ENCODE data around the gene RBM10.

RBM10 gene

GRCh38 chrX:47200385-47201150 lies 55.5 kb downstream of the RBM10 start:
- 95% methylated on average over 9 of the region's 9 CpGs for WGBS
- no peak overlapping the region for H3K9ac ChIP-seq (ENCODE audit: low read depth, low read length)
- H3K4me1 ChIP-seq (ENCODE audit: insufficient read depth, low read length): peaks cover 20% of the 10 kb centered on the region; the same call in 1 of the 2 replicates
- H3K27ac ChIP-seq (ENCODE audit: low read depth, low read length): no peak overlapping the region
- H3K27me3 ChIP-seq (ENCODE audit: insufficient read depth, low read length): no peaks in the 10 kb centered on the region
- H3K9me3 ChIP-seq (ENCODE audit: insufficient read depth, low read depth, low read length): no peaks in the 10 kb centered on the region
- peaks cover 95% of the 10 kb centered on the region for H3K36me3 ChIP-seq (ENCODE audit: insufficient read depth, low read length)
- no peak overlapping the region for H3K4me3 ChIP-seq (ENCODE audit: low read length)

GRCh38 chrX:47201345-47201944 lies 56.4 kb downstream of the RBM10 start:
- Histone ChIP-seq H3K36me3 (ENCODE audit: insufficient read depth, low read length) (peaks cover 96% of the 10 kb centered on the region), H3K27me3 (ENCODE audit: insufficient read depth, low read length) (no peaks in the 10 kb centered on the region), H3K9me3 (ENCODE audit: insufficient read depth, low read depth, low read length) (no peaks in the 10 kb centered on the region), H3K9ac (ENCODE audit: low read depth, low read length) (no peak overlapping the region), H3K4me3 (ENCODE audit: low read length) (no peak overlapping the region), H3K4me1 (ENCODE audit: insufficient read depth, low read length) (peaks cover 12% of the 10 kb centered on the region; the same call in 1 of the 2 replicates), H3K27ac (ENCODE audit: low read depth, low read length) (no peak overlapping the region)
- WGBS: 94% methylated on average over 8 of the region's 9 CpGs

GRCh38 chrX:47202316-47202715 lies 57.3 kb downstream of the RBM10 start:
- Histone ChIP-seq H3K9ac (ENCODE audit: low read depth, low read length) (no peak overlapping the region), H3K4me3 (ENCODE audit: low read length) (no peak overlapping the region), H3K4me1 (ENCODE audit: insufficient read depth, low read length) (peaks cover 9% of the 10 kb centered on the region; the same call in 1 of the 2 replicates), H3K9me3 (ENCODE audit: insufficient read depth, low read depth, low read length) (no peaks in the 10 kb centered on the region), H3K36me3 (ENCODE audit: insufficient read depth, low read length) (peaks cover 96% of the 10 kb centered on the region), H3K27ac (ENCODE audit: low read depth, low read length) (no peak overlapping the region), H3K27me3 (ENCODE audit: insufficient read depth, low read length) (no peaks in the 10 kb centered on the region)
- WGBS: 96% methylated on average over 11 of the region's 11 CpGs

GRCh38 chrX:47202877-47203276 lies 57.9 kb downstream of the RBM10 start:
- WGBS: 93% methylated on average over 4 of the region's 4 CpGs
- Histone ChIP-seq H3K9me3 (ENCODE audit: insufficient read depth, low read depth, low read length) (no peaks in the 10 kb centered on the region), H3K36me3 (ENCODE audit: insufficient read depth, low read length) (peaks cover 96% of the 10 kb centered on the region), H3K27me3 (ENCODE audit: insufficient read depth, low read length) (no peaks in the 10 kb centered on the region), H3K9ac (ENCODE audit: low read depth, low read length) (no peak overlapping the region), H3K4me3 (ENCODE audit: low read length) (no peak overlapping the region), H3K27ac (ENCODE audit: low read depth, low read length) (no peak overlapping the region), H3K4me1 (ENCODE audit: insufficient read depth, low read length) (peaks cover 3% of the 10 kb centered on the region; the same call in 1 of the 2 replicates)

GRCh38 chrX:47204970-47205369 lies 59.9 kb downstream of the RBM10 start:
- no peaks in the 10 kb centered on the region for H3K27me3 ChIP-seq (ENCODE audit: insufficient read depth, low read length)
- no peak overlapping the region for H3K9ac ChIP-seq (ENCODE audit: low read depth, low read length)
- H3K27ac ChIP-seq (ENCODE audit: low read depth, low read length): no peak overlapping the region
- WGBS: 89% methylated on average over 5 of the region's 5 CpGs
- no peaks in the 10 kb centered on the region for H3K9me3 ChIP-seq (ENCODE audit: insufficient read depth, low read depth, low read length)
- no peak overlapping the region for H3K4me3 ChIP-seq (ENCODE audit: low read length)
- no peaks in the 10 kb centered on the region for H3K4me1 ChIP-seq (ENCODE audit: insufficient read depth, low read length)
- H3K36me3 ChIP-seq (ENCODE audit: insufficient read depth, low read length): peaks cover 97% of the 10 kb centered on the region

- no peak overlapping the region for H3K9ac ChIP-seq (ENCODE audit: low read depth, low read length)
- no peak overlapping the region for H3K4me3 ChIP-seq (ENCODE audit: low read length)
- WGBS: 96% methylated on average over 2 of the region's 3 CpGs
- no peaks in the 10 kb centered on the region for H3K4me1 ChIP-seq (ENCODE audit: insufficient read depth, low read length)
- H3K27ac ChIP-seq (ENCODE audit: low read depth, low read length): no peak overlapping the region
- no peaks in the 10 kb centered on the region for H3K9me3 ChIP-seq (ENCODE audit: insufficient read depth, low read depth, low read length)
- H3K36me3 ChIP-seq (ENCODE audit: insufficient read depth, low read length): peaks cover 97% of the 10 kb centered on the region
- no peaks in the 10 kb centered on the region for H3K27me3 ChIP-seq (ENCODE audit: insufficient read depth, low read length)
Observed at GRCh38 chrX:47206316-47206715, 61.3 kb downstream of the RBM10 start.

- Histone ChIP-seq H3K4me1 (ENCODE audit: insufficient read depth, low read length) (no peaks in the 10 kb centered on the region), H3K27ac (ENCODE audit: low read depth, low read length) (no peak overlapping the region), H3K9ac (ENCODE audit: low read depth, low read length) (no peak overlapping the region), H3K36me3 (ENCODE audit: insufficient read depth, low read length) (peaks cover 97% of the 10 kb centered on the region), H3K4me3 (ENCODE audit: low read length) (no peak overlapping the region), H3K27me3 (ENCODE audit: insufficient read depth, low read length) (no peaks in the 10 kb centered on the region), H3K9me3 (ENCODE audit: insufficient read depth, low read depth, low read length) (no peaks in the 10 kb centered on the region)
- 94% methylated on average over 12 of the region's 12 CpGs for WGBS
Observed at GRCh38 chrX:47208108-47208507, 63.1 kb downstream of the RBM10 start.

GRCh38 chrX:47209508-47210238 lies 64.7 kb downstream of the RBM10 start:
- H3K9me3 ChIP-seq (ENCODE audit: insufficient read depth, low read depth, low read length): no peaks in the 10 kb centered on the region
- H3K27me3 ChIP-seq (ENCODE audit: insufficient read depth, low read length): no peaks in the 10 kb centered on the region
- H3K27ac ChIP-seq (ENCODE audit: low read depth, low read length): no peak overlapping the region
- 97% methylated on average over 16 of the region's 16 CpGs for WGBS
- H3K36me3 ChIP-seq (ENCODE audit: insufficient read depth, low read length): peaks cover 97% of the 10 kb centered on the region
- H3K4me3 ChIP-seq (ENCODE audit: low read length): no peak overlapping the region
- H3K9ac ChIP-seq (ENCODE audit: low read depth, low read length): no peak overlapping the region
- H3K4me1 ChIP-seq (ENCODE audit: insufficient read depth, low read length): no peaks in the 10 kb centered on the region

- Histone ChIP-seq H3K4me1 (ENCODE audit: insufficient read depth, low read length) (no peaks in the 10 kb centered on the region), H3K27me3 (ENCODE audit: insufficient read depth, low read length) (no peaks in the 10 kb centered on the region), H3K27ac (ENCODE audit: low read depth, low read length) (no peak overlapping the region), H3K9ac (ENCODE audit: low read depth, low read length) (no peak overlapping the region), H3K36me3 (ENCODE audit: insufficient read depth, low read length) (peaks cover 97% of the 10 kb centered on the region), H3K9me3 (ENCODE audit: insufficient read depth, low read depth, low read length) (no peaks in the 10 kb centered on the region), H3K4me3 (ENCODE audit: low read length) (no peak overlapping the region)
- 95% methylated on average over 12 of the region's 15 CpGs for WGBS
Observed at GRCh38 chrX:47210661-47211425, 65.8 kb downstream of the RBM10 start.

- no peak overlapping the region for H3K27ac ChIP-seq (ENCODE audit: low read depth, low read length)
- H3K9me3 ChIP-seq (ENCODE audit: insufficient read depth, low read depth, low read length): no peaks in the 10 kb centered on the region
- no peak overlapping the region for H3K9ac ChIP-seq (ENCODE audit: low read depth, low read length)
- peaks cover 88% of the 10 kb centered on the region for H3K36me3 ChIP-seq (ENCODE audit: insufficient read depth, low read length)
- H3K4me1 ChIP-seq (ENCODE audit: insufficient read depth, low read length): no peaks in the 10 kb centered on the region
- no peak overlapping the region for H3K4me3 ChIP-seq (ENCODE audit: low read length)
- H3K27me3 ChIP-seq (ENCODE audit: insufficient read depth, low read length): no peaks in the 10 kb centered on the region
- WGBS: 97% methylated on average over 12 of the region's 12 CpGs
Observed at GRCh38 chrX:47212381-47213293, 67.6 kb downstream of the RBM10 start.
